H1 (cell line): ENCODE data around the gene GPC3. TPM values are rescaled to one million over a fixed set of nuclear protein-coding genes. Genes with fewer than 3 reads are reported as not detected.

Experiments used
- CTCF ChIA-PET: fragments of 300-600 bp; sonication (Branson Sonifier 250); formaldehyde crosslinking; loops from one replicate; lab custom pipeline; 2021; ENCODE audit not compliant: partially characterized antibody; lab: Charles Lee
- POLR2A ChIA-PET: fragments of 300-600 bp; sonication (Branson Sonifier 250); formaldehyde crosslinking; loops from one replicate; lab custom pipeline; 2021; ENCODE audit warnings: inconsistent platforms; ENCODE audit not compliant: partially characterized antibody; lab: Charles Lee
- DNase-seq, 2 experiments: peaks; one replicate each; pipeline versions ENCODE4 v3.0.0 to v3.0.0-alpha.2; 2010 to 2022; ENCODE audit warnings: low spot score in 2 of 2, low read depth in 1 of 2, mixed read lengths in 1 of 2
- FAIRE-seq: peaks from 2 replicates; lab custom pipeline; 2011; peaks lifted over from hg19 to GRCh38; lab: Jason Lieb, UNC
- H2AFZ ChIP-seq: 2 replicates; pipeline ENCODE4 v1.8.1; 2012; ENCODE audit warnings: low read length, inconsistent platforms
- H2AK5ac ChIP-seq: 2 replicates; pipeline ENCODE4 v1.6.1; 2013; ENCODE audit warnings: low read depth, low read length
- H2BK120ac ChIP-seq: replicated peaks from 2 replicates; pipeline ENCODE3; 2013; ENCODE audit warnings: low read depth, low read length, inconsistent platforms
- H2BK12ac ChIP-seq: 2 replicates; pipeline ENCODE4 v1.6.1; 2013; ENCODE audit warnings: low read depth, low read length
- H2BK15ac ChIP-seq: 2 replicates; pipeline ENCODE4 v1.6.1; 2013; ENCODE audit warnings: low read length
- H2BK20ac ChIP-seq: 2 replicates; pipeline ENCODE4 v1.6.1; 2013; ENCODE audit warnings: low read length
- H2BK5ac ChIP-seq: 2 replicates; pipeline ENCODE4 v1.6.1; 2013; ENCODE audit warnings: low read depth, low read length
- H3K14ac ChIP-seq: 2 replicates; pipeline ENCODE4 v1.6.1; 2013; ENCODE audit warnings: inconsistent platforms; ENCODE audit not compliant: insufficient read length
- H3K18ac ChIP-seq: 2 replicates; pipeline ENCODE4 v1.6.1; 2013; ENCODE audit warnings: low read length; ENCODE audit errors: extremely low read depth
- H3K23ac ChIP-seq: 2 replicates; pipeline ENCODE4 v1.6.1; 2013; ENCODE audit warnings: inconsistent platforms; ENCODE audit not compliant: insufficient read length
- H3K23me2 ChIP-seq: 2 replicates; pipeline ENCODE4 v1.6.1; 2013; ENCODE audit warnings: low read depth, low read length
- H3K27ac ChIP-seq: 2 replicates; pipeline ENCODE4 v1.6.1; 2011; ENCODE audit warnings: low read depth, low read length, inconsistent platforms
- H3K27me3 ChIP-seq, 4 experiments: replicated peaks in 1 of 4; 1 replicate in 1 of 4; 2 replicates in 3 of 4; pipeline versions ENCODE4 v1.6.1 to v1.8.1; 2011 to 2013; ENCODE audit warnings: low read length in 3 of 4, mild to moderate bottlenecking in 3 of 4, inconsistent platforms in 2 of 4, mixed read lengths in 2 of 4, moderate library complexity in 1 of 4; ENCODE audit not compliant: control insufficient read depth in 3 of 4, insufficient read depth in 3 of 4; ENCODE audit errors: extremely low read depth in 1 of 4
- H3K36me3 ChIP-seq, 4 experiments: 2 replicates each; pipeline versions ENCODE4 v1.6.1 to v1.8.1; 2011 to 2013; ENCODE audit warnings: mild to moderate bottlenecking in 4 of 4, low read length in 3 of 4, moderate library complexity in 2 of 4, control low read depth in 1 of 4, inconsistent platforms in 1 of 4; ENCODE audit not compliant: insufficient read depth in 4 of 4, control insufficient read depth in 2 of 4
- H3K4ac ChIP-seq: replicated peaks from 2 replicates; pipeline ENCODE3; 2013; ENCODE audit warnings: low read length, low read depth, mixed read lengths, inconsistent platforms; ENCODE audit not compliant: insufficient read length
- H3K4me1 ChIP-seq, 4 experiments: replicated peaks in 1 of 4; 1 replicate in 1 of 4; 2 replicates in 3 of 4; pipeline versions ENCODE4 v1.6.1 to v1.8.1; 2011 to 2013; ENCODE audit warnings: low read length in 3 of 4, inconsistent platforms in 2 of 4, mixed read lengths in 1 of 4; ENCODE audit not compliant: insufficient read depth in 4 of 4, control insufficient read depth in 3 of 4
- H3K4me2 ChIP-seq, 2 experiments: 2 replicates each; pipeline versions ENCODE4 v1.6.1 to v1.8.1; 2011 to 2013; ENCODE audit warnings: low read depth in 2 of 2, low read length in 2 of 2, control low read depth in 1 of 2, inconsistent platforms in 1 of 2, mild to moderate bottlenecking in 1 of 2; ENCODE audit not compliant: insufficient read depth in 1 of 2
- H3K4me3 ChIP-seq, 4 experiments: fragments of 200-600, 300-600 bp in 1 of 4; sonication (generic), shearing (Covaris generic), sonication (Bioruptor Twin) in 1 of 4; 2 replicates each; pipeline versions ENCODE4 v1.5.1 to v1.8.1; 2011 to 2016; ENCODE audit warnings: low read length in 4 of 4, low read depth in 3 of 4, control low read depth in 2 of 4, inconsistent platforms in 2 of 4, mild to moderate bottlenecking in 2 of 4, mixed read lengths in 1 of 4, moderate library complexity in 1 of 4; ENCODE audit not compliant: insufficient read depth in 2 of 4; ENCODE audit errors: extremely low read depth in 1 of 4
- H3K56ac ChIP-seq: replicated peaks from 2 replicates; pipeline ENCODE3; 2013; ENCODE audit warnings: low read depth, mild to moderate bottlenecking, mixed read lengths, low read length, inconsistent platforms; ENCODE audit not compliant: insufficient read length
- H3K79me1 ChIP-seq: 2 replicates; pipeline ENCODE4 v1.6.1; 2013; ENCODE audit warnings: low read depth, low read length, control low read depth
- H3K79me2 ChIP-seq, 2 experiments: 2 replicates each; pipeline versions ENCODE4 v1.6.1 to v1.8.1; 2012 to 2013; ENCODE audit warnings: low read length in 2 of 2, mild to moderate bottlenecking in 2 of 2, inconsistent platforms in 1 of 2; ENCODE audit not compliant: insufficient read depth in 2 of 2, control insufficient read depth in 1 of 2
- H3K9ac ChIP-seq, 4 experiments: replicated peaks in 1 of 4; 1 replicate in 1 of 4; 2 replicates in 3 of 4; pipeline versions ENCODE4 v1.6.1 to v1.8.1; 2011 to 2013; ENCODE audit warnings: low read depth in 3 of 4, low read length in 3 of 4, control low read depth in 2 of 4, mild to moderate bottlenecking in 2 of 4, moderate library complexity in 2 of 4, inconsistent platforms in 1 of 4; ENCODE audit errors: extremely low read depth in 1 of 4
- H3K9me3 ChIP-seq, 2 experiments: 2 replicates each; pipeline versions ENCODE4 v1.6.1 to v1.8.1; 2012 to 2013; ENCODE audit warnings: mild to moderate bottlenecking in 2 of 2, moderate library complexity in 2 of 2, control low read depth in 1 of 2, inconsistent platforms in 1 of 2, low read depth in 1 of 2, low read length in 1 of 2, mixed read lengths in 1 of 2; ENCODE audit not compliant: insufficient read depth in 2 of 2
- H4K20me1 ChIP-seq, 2 experiments: replicated peaks in 1 of 2; 2 replicates each; pipeline versions ENCODE3 to v1.8.1; 2011 to 2013; ENCODE audit warnings: inconsistent platforms in 2 of 2, low read length in 2 of 2, mild to moderate bottlenecking in 1 of 2; ENCODE audit not compliant: insufficient read depth in 2 of 2, control insufficient read depth in 1 of 2
- H4K5ac ChIP-seq: 2 replicates; pipeline ENCODE4 v1.6.1; 2013; ENCODE audit warnings: low read length, low read depth, mixed read lengths, inconsistent platforms; ENCODE audit not compliant: insufficient read length
- H4K8ac ChIP-seq: 2 replicates; pipeline ENCODE4 v1.8.0; 2013; ENCODE audit warnings: mild to moderate bottlenecking, moderate library complexity, low read length, inconsistent platforms; ENCODE audit not compliant: insufficient read depth; ENCODE audit errors: extremely low read depth
- H4K91ac ChIP-seq: replicated peaks from 2 replicates; pipeline ENCODE3; 2013; ENCODE audit warnings: low read length, mixed read lengths, inconsistent platforms; ENCODE audit not compliant: insufficient read length
- WGBS, 2 experiments: shearing (Covaris generic) in 1 of 2; methylation state at CpG; one replicate each; pipeline versions ENCODE4 v1.1.6 to v1.1.7; 2013 to 2015; ENCODE audit warnings: low lambda C conversion rate in 2 of 2, mixed read lengths in 2 of 2, inconsistent platforms in 1 of 2, low coverage in 1 of 2, missing lambda C conversion rate in 1 of 2; ENCODE audit not compliant: insufficient replicate concordance in 2 of 2, insufficient coverage in 1 of 2, insufficient read length in 1 of 2; ENCODE audit errors: extremely low coverage in 1 of 2, missing lambda C conversion rate in 1 of 2; 5-methylcytosine and 5-hydroxymethylcytosine counted together
- polyA plus RNA-seq, 7 experiments: library from polyadenylated mRNA; depleted of rRNA in 3 of 7; stranded (reverse) in 5 of 7; unstranded in 2 of 7; fragments of >200 nt in 5 of 7; fragments of 200-250 nt in 2 of 7; gene quantifications; 1 replicate in 5 of 7; 2 replicates in 1 of 7; 4 replicates in 1 of 7; pipeline versions ENCODE4 v1.2.1 to v1.2.3, GENCODE V29; 2011 to 2013; ENCODE audit warnings: missing spikeins in 2 of 7, mixed read lengths in 2 of 7
- total RNA-seq: library from RNA; stranded (reverse); fragmentation: NEBNext Ultra II Directional; extraction: Animal tissue kit (Norgen Biotek cat#: 25700); gene quantifications from 2 replicates; pipeline ENCODE4 v1.2.1, GENCODE V29; 2021

The GPC3 gene
- total and polyA plus RNA-seq, 2 of the 8 experiments (the other 6 are each of a cell fraction or from before 2014, with no cell fraction given): 64.8 to 71.9 TPM

DNA sequence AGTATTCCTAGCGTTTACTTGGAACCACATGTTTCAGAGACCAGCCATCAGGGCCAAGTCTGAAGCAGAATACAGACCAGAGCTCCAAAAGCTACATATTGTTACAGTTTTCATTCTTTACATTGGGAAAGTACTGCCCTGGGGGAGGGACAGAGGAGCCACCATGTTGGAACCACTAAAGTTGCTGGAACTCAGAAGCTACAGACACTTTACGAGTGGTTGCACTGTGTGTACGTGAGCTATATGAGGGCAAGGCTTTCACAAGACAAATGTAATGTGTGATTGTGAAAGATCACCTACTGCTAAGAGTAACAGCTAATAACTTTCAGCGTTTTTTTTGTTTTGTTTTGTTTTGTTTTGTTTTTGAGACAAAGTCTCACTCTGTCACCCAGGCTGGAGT is 11.7 kb downstream of the GPC3 start:
- Histone ChIP-seq H4K8ac (no peak overlapping the region), H3K4me1 (peaks cover 0 to 1% (median 0%) of the 10 kb centered on the region in 4 experiments; a peak in 3 of 7 replicates), H3K27me3 (no peaks in the 10 kb centered on the region), H3K9ac (no peak overlapping the region), H2BK5ac (no peak overlapping the region), H2BK120ac (no peak overlapping the region), H3K79me2 (peaks cover 0 to 2% of the 10 kb centered on the region in 2 experiments; a peak in 1 of 4 replicates), H2BK12ac (no peak overlapping the region), H3K4me2 (no peak overlapping the region), H3K9me3 (no peaks in the 10 kb centered on the region), H3K23ac (no peak overlapping the region), H3K56ac (no peak overlapping the region), H3K4ac (no peak overlapping the region), H4K5ac (no peak overlapping the region), H4K20me1 (no peaks in the 10 kb centered on the region), H2BK15ac (no peak overlapping the region), H4K91ac (no peak overlapping the region), H3K36me3 (no peaks in the 10 kb centered on the region), H3K27ac (no peak overlapping the region), H3K18ac (no peak overlapping the region), H3K14ac (no peak overlapping the region), H2BK20ac (no peak overlapping the region), H2AFZ (no peak overlapping the region), H2AK5ac (no peak overlapping the region), H3K4me3 (no peak overlapping the region), H3K23me2 (no peaks in the 10 kb centered on the region), H3K79me1 (no peaks in the 10 kb centered on the region)
- 94% methylated on average over 4 of the region's 4 CpGs; no CpG with 5 or more reads in 1 of the 2 experiments for WGBS, 2 experiments
- CTCF ChIA-PET: interaction anchor here (0.6 to 1.4 kb wide), 2 partner anchors 9 to 32 kb away, joined by 3 read pairs; no protein-coding TSS in a partner anchor
- DNase-seq: no peak
- POLR2A ChIA-PET: no interaction called here
- FAIRE-seq: no peak
